Superior temporal gyrus (tissue), 1 donor: ENCODE data around the gene PDIA3.
"Not testable (repeated sequence)": the region's sequence is repeated elsewhere in the genome, so short reads cannot be mapped to it uniquely, and the experiment has no call there.

Experiments used
- DNase-seq: peaks from one replicate; pipeline ENCODE4 v3.0.0-alpha.2; 2016; ENCODE audit errors: extremely low spot score

The PDIA3 gene

GRCh38 chr15:43746245-43746902 is at the start of gene PDIA3:
TSS of gene PDIA3 (plus strand) at chr15:43746438. CDS start at chr15:43746540, 102 bp downstream.
- DNase-seq, result peak; percentile 92

DNA sequence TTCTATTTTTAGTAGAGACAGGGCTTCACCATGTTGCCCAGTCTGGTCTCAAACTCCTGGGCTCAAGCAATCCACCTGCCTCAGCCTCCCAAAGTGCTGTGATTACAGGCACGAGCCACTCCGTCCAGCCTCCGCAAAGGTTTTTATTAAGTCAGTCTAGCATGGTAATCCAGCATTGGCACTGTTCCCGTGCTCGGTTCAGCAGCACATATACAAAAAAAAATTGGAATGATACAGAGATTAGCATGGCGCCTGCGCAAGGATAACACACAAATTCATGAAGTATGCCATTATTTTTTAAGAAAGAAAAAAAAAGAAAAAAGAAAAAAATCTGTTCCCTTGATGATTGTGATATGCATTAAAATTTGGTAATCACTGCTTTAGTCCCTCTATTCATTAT is 44.1 kb upstream of the PDIA3 start:
- DNase-seq, result no peak

DNA sequence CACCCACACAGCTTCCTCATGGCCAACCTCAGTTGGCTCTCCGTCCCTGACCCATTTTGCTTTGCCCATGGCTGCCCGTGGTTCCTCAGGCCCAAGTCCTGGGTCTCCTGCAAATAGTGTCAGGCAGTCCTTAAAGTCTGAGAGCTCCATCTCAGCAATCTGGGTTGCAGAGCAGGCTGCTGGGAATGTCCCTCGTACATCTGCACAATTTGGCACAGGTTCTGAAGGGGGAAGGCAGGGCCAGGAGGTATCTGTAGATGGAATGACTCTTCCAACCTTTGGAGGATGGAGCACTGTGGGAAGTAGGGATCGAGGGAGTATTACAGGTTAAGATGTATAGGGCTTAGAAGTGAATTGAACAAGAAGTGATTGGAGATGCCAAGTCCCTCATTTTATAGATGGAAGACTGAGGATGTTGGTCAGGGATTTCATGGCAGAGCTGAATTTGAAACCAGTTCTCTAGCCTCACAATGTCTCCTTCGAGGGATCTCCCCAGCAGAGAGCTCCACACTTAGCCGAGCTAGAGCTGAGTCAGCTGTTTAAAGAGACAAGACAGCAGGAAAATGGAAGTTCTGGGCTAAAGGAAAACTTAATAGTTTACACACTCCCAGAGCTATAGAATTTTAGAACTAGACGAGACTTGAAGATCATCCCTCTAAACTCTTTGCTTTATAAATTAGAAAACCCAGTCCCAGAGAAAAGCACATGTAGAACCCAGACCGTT is 43.4 kb upstream of the PDIA3 start:
- DNase-seq, result peak; percentile 11

DNA sequence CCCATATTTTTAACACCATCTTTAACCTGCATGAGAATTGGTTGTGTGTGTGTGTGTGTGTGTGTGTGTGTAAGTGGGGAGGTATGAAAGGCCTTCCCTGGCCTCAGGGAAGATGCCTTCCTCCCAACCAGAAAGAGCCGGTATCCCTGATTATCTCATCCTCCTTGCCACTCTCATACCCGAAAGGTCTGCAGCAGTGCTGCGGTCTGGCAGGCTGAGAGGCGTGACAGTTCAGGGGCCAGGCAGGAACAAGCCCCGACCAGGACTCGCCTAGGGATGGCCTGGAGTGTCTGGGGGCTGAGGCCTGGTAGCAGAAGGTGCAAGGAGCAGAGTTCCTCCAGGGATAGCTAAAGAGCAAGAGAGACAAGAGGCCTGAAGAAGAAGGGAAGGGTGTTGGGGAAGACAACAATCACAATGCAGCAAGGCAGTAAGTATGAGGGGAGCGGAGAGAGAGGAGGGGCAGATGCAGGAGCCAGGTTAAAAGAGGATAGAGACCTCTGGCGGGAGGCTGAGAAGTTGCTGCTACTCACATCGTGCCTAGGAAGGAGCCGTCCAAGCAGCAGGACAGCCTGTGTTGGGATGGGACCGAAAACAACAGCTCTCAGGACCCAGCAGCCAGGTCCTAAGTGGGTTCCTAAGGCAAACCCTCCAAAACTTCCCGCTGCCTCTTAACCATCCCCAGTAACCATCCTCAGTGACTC is 35.7 kb upstream of the PDIA3 start:
- not testable (repeated sequence) for DNase-seq

DNA sequence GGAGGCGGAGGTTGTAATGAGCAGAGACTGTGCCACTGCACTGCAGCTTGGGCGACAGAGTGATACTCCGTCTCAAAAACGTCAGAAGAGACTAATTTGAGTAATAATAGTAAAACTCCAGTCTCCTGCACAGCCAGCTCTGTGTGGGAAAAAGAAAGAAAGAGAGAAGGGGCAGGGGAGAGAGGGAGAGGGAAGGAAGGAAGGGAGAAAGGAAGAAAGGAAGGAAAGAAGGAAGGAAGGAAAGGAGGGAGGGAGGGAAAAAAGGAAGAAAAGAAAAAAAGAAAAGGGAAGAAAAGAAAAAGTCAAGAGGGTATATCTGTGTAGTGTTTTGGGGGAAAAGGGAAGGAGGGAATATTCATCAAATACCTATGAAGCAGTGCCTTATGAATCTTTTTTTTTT is 23.1 kb upstream of the PDIA3 start:
- no peak for DNase-seq

DNA sequence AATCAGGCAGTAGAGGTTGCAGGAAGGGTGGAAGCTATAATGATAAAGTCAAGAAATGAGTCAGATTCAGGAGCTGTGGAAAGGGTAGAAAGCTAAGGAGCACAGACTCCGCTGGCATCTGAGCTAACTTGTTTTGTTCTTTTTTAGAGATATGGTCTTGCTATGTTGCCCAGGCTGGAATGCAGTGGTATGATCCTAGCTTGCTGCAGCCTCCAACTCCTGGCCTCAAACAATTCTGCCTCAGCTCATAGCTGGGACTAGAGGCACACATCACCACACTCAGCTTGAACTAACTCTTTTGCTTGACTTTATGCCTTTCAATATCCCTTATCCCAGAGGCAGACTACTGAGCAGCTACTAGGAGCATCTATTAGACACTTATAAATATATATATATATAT is 19.9 kb upstream of the PDIA3 start:
- not testable (repeated sequence) for DNase-seq

- DNase-seq, result peak; percentile 54
These were observed 18.0 kb upstream of the PDIA3 start for GRCh38 chr15:43728053-43728725.

- DNase-seq, result no peak
These were observed 10.8 kb upstream of the PDIA3 start for GRCh38 chr15:43735416-43735815.

GRCh38 chr15:43746903-43747309 is 668 bp downstream of the PDIA3 start:
- not testable (repeated sequence) for DNase-seq

DNA sequence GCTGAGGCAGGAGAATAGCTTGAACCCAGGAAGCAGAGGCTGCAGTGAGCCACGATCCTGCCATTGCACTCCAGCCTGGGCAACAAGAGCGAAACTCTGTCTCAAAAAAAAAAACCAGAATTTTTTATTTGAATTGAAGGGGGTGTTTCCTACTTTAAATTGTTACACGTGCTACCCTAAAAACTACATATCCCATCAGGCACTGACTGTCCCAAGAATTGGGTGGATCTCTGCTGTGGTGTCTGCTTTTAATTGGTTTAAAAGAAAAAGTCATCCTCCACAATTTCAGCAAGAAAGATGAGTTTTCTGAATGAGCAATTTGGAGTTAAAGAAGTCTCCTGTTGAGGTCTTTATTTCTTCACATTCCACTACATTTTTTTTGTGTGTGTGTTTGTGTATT is 2.1 kb downstream of the PDIA3 start:
- DNase-seq, result no peak

GRCh38 chr15:43749690-43750345 is 3.6 kb downstream of the PDIA3 start:
- no peak for DNase-seq

DNA sequence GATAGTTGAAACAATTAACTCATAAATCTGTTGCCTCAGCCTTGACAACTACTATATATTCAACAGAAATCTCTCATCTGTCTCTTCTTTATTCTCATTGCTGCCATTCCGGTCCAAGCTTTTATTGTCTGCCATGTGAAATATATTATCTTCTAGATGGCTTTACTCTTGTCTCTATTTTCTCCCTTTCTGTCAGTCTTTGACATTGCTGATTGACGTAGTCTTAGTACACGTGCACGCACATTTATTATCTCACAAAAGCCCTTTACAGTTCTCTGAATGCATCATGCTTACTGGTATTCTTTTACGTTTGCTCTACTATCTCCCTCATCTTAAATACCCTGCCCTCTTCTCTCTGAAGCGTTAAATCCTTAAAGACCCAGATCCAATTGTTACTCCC is 5.6 kb downstream of the PDIA3 start:
- no peak for DNase-seq

DNA sequence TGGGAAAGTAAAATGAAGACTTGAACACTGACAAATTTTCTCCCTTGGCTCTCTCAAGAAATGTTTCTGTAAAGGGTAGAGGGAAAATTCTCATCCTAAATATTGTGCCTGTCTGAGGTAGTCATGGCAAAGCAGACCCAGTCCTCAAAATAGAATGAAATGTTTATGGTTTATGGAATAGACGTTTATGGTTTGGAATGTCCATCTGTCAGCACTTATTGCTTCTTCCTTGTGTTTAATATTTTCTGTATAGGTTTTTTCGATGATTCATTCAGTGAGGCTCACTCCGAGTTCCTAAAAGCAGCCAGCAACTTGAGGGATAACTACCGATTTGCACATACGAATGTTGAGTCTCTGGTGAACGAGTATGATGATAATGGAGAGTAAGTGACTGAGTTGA is 16.6 kb downstream of the PDIA3 start:
- no peak for DNase-seq

DNA sequence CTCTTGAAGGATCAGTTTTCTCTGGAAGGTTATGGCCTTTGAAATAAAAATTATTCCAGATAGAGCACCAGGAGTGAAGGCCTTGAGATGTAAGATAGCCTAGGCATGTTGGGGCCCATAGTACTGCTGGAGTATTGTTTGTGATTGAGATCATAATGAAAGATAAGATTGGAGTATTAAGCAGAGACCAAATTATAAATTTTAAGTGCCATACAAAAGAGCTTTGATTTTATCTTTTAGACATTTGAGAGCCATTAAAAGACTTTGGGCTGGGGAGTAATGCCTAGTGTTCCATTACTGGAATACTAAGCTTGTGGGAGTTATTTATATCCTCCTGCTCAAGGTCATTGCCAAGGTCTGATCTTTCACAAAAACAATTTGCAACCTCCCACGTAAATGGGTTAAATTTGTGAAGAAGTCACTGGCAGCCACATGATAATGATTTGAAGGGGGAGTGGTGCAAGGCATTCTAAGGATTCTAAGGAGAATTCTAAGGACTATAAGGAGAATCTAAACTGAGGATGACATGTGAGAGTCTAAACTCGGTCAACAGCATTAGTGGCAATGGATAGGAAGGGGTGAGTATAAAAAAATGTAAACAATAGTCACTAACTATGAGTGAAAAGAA is 17.7 kb downstream of the PDIA3 start:
- DNase-seq, result no peak

- peak; percentile 78 for DNase-seq
These were observed 23.5 kb downstream of the PDIA3 start for GRCh38 chr15:43769584-43770228.

DNA sequence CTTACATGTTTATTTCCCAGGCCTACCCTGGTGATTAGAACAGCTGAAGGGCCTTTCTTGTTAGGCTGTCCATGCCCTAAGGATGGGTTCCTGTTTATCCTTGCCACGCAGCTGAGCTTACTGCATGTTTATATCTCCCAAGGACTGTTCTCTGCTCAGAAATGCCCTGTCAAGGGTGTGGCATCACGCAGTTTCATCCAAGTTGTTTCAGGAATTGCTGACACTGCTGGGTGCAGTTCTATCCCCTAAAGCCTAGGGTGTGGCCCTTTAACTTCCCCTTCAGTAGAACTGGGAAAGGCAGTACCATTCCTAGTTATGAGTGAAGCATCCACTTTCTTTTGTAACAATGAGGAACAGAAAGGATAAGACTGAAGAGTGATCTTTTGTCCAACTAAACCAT is 25.6 kb downstream of the PDIA3 start:
- DNase-seq, result no peak

DNA sequence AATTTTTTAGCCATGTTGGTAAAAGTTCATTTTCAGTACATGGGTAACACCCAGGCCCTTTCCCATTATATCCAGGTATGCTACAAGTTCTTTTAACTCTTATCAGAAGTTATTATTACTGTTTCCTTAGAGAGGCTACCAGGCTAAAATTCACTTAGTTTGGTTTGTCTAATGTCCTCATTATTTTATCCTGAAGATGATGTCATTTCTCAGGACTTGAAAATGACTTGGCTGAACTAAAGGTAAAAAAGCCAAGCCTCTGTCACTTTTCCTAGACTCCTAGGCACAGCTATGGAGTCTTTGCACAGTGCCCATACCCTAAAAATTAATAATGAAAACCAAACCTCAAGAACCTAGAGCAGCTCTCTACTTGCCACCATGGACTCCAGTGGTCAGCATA is 26.4 kb downstream of the PDIA3 start:
- no peak for DNase-seq

DNA sequence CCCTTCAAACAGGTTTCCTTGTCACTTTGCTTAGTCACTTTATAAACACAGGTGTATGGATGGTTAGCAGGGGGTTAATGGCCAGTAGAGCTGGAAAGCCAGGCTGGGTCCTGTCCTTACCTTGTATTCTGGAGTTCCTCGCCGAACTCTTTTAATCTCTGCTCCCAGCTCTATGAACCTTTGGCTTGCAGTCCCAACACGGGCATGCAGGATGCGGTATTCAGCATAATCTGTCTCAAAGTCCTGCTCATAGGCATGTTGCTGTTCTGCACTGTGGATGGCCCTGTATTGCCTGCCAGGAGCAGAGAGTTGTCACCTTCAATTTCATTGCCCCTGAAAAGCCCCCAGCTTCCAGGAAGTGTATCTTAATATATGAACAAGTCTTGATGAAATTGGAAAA is 27.8 kb downstream of the PDIA3 start:
- DNase-seq, result no peak

DNA sequence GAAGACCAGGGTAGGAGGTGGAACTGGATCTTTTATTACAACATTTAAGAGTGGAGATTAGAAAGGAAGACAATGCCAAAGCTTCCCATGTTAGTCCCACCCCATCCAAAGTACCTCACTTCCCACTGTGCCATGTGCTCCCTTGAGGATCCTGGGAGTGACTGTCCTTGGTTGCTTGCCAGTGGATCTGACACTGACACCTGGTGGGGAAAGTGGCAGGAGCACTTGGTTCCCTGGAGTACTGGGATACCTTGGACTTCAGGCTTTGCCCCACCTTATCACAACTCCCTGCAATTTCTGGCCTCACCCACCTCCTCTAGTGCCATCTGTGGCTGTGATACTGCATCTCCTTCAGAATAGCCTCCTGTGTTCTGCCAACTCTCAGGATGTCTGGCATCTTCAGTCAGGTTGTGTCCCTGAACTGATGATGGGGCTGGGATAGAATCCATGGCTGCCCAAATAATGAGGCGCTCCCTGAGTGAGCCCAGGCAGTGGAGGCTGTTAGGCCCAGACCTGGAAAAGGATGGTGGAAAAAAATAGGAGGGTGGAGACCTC is 29.2 kb downstream of the PDIA3 start:
- DNase-seq, result no peak

GRCh38 chr15:43776101-43776717 is 30.0 kb downstream of the PDIA3 start:
- no peak for DNase-seq
